Epithelial cell of alveolus of lung (primary cell): ENCODE data around the gene GALC. TPM values are rescaled to one million over a fixed set of nuclear protein-coding genes. Genes with fewer than 3 reads are reported as not detected.

Experiments
- total RNA-seq: library from RNA; depleted of rRNA; stranded (reverse); fragments of >200 nt; gene quantifications from 2 replicates; pipeline ENCODE4 v1.2.1, GENCODE V29; 2015

Gene GALC
- total RNA-seq = 14.5 and 29.9 TPM in 2 replicates

DNA sequence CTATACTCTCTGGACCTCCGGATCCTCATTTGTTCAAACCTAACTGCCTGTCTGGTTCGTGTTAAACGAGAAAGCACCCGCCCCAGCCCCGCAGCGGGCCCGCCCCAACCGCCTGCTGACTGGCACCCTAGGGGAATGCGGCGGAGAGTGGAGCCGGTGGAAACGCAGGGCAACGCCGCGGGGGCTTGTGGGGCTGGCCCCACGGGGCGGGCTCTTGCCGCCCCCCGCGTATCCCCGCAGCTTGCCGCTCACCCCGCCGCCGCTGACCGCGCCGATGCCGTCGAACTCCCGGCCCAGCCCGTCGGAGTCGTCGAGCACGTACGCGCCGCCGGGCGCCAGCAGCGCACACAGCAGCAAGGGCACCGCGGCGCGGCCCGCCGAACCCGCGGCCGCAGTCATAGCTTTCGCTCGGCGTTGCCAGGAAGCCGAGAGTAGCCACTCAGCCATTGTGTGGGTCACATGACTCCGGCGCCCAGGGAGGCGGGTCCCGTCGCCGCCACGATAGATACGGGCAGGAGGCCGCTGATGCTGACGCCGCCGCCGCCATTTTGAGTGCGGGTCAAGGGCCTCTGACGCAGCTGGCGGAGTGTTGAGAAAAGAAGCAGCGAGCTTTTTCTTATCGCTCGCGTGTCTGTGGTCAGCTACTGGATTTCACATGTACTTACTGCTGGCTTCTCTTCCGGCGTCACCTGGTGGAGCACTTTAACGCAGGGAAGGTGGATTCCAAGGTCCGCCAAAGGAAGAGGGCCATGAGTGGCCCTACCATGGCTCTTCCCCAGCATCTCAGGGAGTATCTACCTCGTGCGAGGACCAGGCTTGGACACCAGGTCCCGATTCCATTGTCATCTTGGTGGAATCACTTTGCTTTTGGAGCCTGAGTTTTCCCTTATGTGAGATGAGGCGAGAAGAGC lies at the start of gene GALC:
Gene GALC, minus strand, starts transcription at position 465 of the 911 bp plus-strand sequence. Its CDS starts 18 bp downstream, at position 447.

GRCh38 chr14:88005050-88005481 lies 12.1 kb upstream of the GALC start, which contains the start of gene GPR65:
Gene GPR65 (plus strand): TSS chr14:88005135. CDS start chr14:88010848, 5,713 bp downstream.

Other genes starting within 250 kb of the GALC start
- under 0.01 TPM in 1 of 2 replicates, not detected in the other for gene GPR65, start 12.0 kb upstream of the GALC start, total RNA-seq